MCF 10A (cell line): Measurements from ENCODE around the gene NPS. TPM values are rescaled to one million over a fixed set of nuclear protein-coding genes. Genes with fewer than 3 reads are reported as not detected.

Experiments
- BruUV-seq: library from RNA; stranded (reverse); fragments of 400-500 nt; replicated peaks from 2 replicates; lab custom pipeline; 2021; lab: Mats Ljungman, UMichigan
- CTCF ChIA-PET: fragments of 300-600 bp; sonication (Branson Sonifier 250); formaldehyde crosslinking; extraction: SDS; loops from one replicate; lab custom pipeline; 2021; ENCODE audit warnings: antibody characterized with exemption, inconsistent platforms; lab: Yijun Ruan, JAX
- POLR2A ChIA-PET: fragments of 300-600, 350-650 bp; sonication (Branson Sonifier 250); formaldehyde crosslinking; extraction: SDS; loops from one replicate; lab custom pipeline; 2020; ENCODE audit warnings: antibody characterized with exemption, inconsistent platforms; lab: Yijun Ruan, JAX
- DNase-seq: peaks from one replicate; pipeline ENCODE4 v3.0.0-alpha.2; 2018; ENCODE audit not compliant: unreplicated experiment
- H3K27ac Mint-ChIP-seq: one replicate; pipeline ENCODE4 v1.8.0; 2022; ENCODE audit warnings: mild to moderate bottlenecking, low read depth, mixed read lengths; ENCODE audit not compliant: unreplicated experiment
- H3K27me3 Mint-ChIP-seq: one replicate; pipeline ENCODE4 v1.8.0; 2022; ENCODE audit warnings: mixed read lengths; ENCODE audit not compliant: insufficient read depth, unreplicated experiment
- H3K36me3 Mint-ChIP-seq: one replicate; pipeline ENCODE4 v1.8.0; 2022; ENCODE audit warnings: mild to moderate bottlenecking, moderate library complexity, mixed read lengths; ENCODE audit not compliant: insufficient read depth, unreplicated experiment
- H3K4me1 Mint-ChIP-seq: one replicate; pipeline ENCODE4 v1.8.0; 2022; ENCODE audit warnings: mixed read lengths; ENCODE audit not compliant: insufficient read depth, unreplicated experiment
- H3K4me3 Mint-ChIP-seq: one replicate; pipeline ENCODE4 v1.8.0; 2022; ENCODE audit warnings: mild to moderate bottlenecking, moderate library complexity, mixed read lengths; ENCODE audit not compliant: unreplicated experiment
- H3K9me3 Mint-ChIP-seq: one replicate; pipeline ENCODE4 v1.8.0; 2022; ENCODE audit warnings: mixed read lengths; ENCODE audit not compliant: unreplicated experiment
- intact Hi-C: fragments of 100-400 bp; cut with micrococcal nuclease; formaldehyde crosslinking; loops from 2 replicates; pipeline ENCODE4 v1.14.1; 2022
- total RNA-seq: library from RNA; stranded (reverse); gene quantifications from 2 replicates; pipeline ENCODE4 v1.2.3, GENCODE V29; 2022
- TF ChIP-seq, protein P1 (sequence below): fragments of 200-600 bp; IDR thresholded peaks from one replicate; pipeline ENCODE4 v1.8.0; 2022; ENCODE audit warnings: antibody characterized with exemption, mild to moderate bottlenecking; ENCODE audit not compliant: unreplicated experiment

Gene NPS
- total RNA-seq, 1 experiment from 2014 or later, result not detected

DNA sequence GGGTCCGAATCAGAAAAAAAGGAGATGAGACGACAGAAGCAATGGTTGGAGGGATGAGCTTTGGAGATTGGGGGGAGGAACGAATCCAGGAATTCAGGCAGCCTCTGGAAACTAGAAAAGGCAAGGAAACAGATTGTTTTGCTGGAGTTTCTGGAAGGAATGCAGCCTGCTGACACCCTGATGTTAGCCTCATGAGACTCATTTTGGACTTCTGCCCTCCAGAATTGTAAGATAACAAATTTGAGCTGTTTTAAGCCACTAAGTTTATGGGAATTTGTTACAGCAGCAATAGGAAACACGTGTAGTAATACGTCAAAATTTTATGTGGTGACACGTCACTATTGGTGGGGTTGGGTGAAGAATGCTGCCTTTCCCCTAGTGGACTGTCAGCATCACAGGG lies 25.6 kb upstream of the NPS start:
- intact Hi-C loops, result no loop called here
- no peak overlapping the region for H3K27ac Mint-ChIP-seq
- no peak overlapping the region for H3K4me3 Mint-ChIP-seq
- H3K27me3 Mint-ChIP-seq, result peaks cover 18% of the 10 kb centered on the region
- BruUV-seq, result no TSS peak
- no peak for DNase-seq
- CTCF ChIA-PET, result no interaction called here
- TF ChIP-seq, protein P1, sequence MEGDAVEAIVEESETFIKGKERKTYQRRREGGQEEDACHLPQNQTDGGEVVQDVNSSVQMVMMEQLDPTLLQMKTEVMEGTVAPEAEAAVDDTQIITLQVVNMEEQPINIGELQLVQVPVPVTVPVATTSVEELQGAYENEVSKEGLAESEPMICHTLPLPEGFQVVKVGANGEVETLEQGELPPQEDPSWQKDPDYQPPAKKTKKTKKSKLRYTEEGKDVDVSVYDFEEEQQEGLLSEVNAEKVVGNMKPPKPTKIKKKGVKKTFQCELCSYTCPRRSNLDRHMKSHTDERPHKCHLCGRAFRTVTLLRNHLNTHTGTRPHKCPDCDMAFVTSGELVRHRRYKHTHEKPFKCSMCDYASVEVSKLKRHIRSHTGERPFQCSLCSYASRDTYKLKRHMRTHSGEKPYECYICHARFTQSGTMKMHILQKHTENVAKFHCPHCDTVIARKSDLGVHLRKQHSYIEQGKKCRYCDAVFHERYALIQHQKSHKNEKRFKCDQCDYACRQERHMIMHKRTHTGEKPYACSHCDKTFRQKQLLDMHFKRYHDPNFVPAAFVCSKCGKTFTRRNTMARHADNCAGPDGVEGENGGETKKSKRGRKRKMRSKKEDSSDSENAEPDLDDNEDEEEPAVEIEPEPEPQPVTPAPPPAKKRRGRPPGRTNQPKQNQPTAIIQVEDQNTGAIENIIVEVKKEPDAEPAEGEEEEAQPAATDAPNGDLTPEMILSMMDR, result no peak
- H3K9me3 Mint-ChIP-seq, result peaks cover 8% of the 10 kb centered on the region
- POLR2A ChIA-PET, result interaction anchor here (0.6 kb wide), 1 partner anchor 1698 kb away, joined by 3 read pairs; no protein-coding TSS in a partner anchor
- H3K4me1 Mint-ChIP-seq, result no peaks in the 10 kb centered on the region
- no peaks in the 10 kb centered on the region for H3K36me3 Mint-ChIP-seq

DNA sequence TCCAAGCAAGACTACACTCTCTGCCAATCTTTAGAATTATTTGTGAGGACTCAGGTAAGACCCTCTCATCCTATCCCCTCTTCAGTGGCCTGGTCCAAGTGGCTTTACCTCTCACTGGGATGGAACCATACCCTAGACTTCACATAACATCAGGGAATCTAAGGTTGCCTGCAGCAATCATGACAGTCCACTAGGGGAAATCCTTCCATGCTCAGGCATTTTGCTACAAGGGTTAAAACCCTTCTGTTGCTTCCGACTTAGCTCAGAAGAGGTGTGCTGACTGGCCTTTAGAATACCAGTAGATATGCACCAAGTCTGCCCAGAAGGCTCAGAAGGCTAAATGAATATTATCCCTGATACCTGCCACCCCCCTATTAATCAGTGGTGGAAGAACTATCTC lies 24.9 kb upstream of the NPS start:
- no TSS peak for BruUV-seq
- no peaks in the 10 kb centered on the region for H3K36me3 Mint-ChIP-seq

DNA sequence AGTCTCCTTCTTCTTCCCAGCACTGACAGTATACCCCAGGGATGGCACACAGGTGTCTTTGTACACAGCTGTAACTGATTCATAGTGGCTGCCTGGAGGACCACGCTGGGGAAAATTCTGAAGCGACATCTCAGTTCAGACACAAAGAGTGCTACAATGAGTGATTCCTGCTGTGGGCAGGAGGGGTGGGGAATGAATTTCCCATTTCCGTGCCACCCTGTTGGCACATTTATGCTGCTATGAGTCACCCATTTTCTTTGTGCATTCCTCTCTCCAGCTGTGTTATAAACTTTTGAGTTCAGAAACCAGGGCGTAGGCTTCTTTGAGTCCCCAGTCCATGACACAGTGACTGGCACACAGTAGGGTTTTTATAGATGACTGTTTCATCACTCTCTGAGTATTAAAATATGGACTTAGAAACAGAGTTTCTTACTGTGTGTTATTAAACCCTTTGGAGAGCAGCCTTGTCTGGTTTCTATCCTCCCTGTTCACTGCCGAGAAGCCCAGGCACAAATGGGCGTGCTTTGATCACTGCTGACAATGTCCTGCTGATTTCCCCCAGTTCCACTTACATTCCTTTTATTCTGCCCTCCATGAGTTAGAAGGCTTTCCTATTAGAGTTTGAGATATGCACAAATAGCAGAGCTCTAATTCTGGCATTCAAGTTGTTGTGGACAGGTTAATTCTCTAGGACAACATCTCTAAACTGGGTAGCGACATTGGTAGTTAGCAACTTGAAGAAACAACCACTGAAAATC lies 24.0 kb upstream of the NPS start:
- ChIA-PET POLR2A (no interaction called here), CTCF (no interaction called here)
- peaks cover 13% of the 10 kb centered on the region for H3K27me3 Mint-ChIP-seq
- H3K36me3 Mint-ChIP-seq, result no peaks in the 10 kb centered on the region
- TF ChIP-seq, protein P1, result no peak
- peaks cover 2% of the 10 kb centered on the region for H3K9me3 Mint-ChIP-seq
- intact Hi-C loops, result no loop called here
- no TSS peak for BruUV-seq
- H3K27ac Mint-ChIP-seq, result no peak overlapping the region
- DNase-seq, result peak; percentile 53
- H3K4me3 Mint-ChIP-seq, result no peak overlapping the region
- no peaks in the 10 kb centered on the region for H3K4me1 Mint-ChIP-seq

More for the DNA sequence above, 24.9 kb upstream of the NPS start:
- ChIA-PET POLR2A (no interaction called here), CTCF (no interaction called here)
- TF ChIP-seq, protein P1, result no peak
- intact Hi-C loops, result no loop called here
- H3K27me3 Mint-ChIP-seq, result peaks cover 13% of the 10 kb centered on the region
- H3K9me3 Mint-ChIP-seq, result peaks cover 8% of the 10 kb centered on the region
- no peak overlapping the region for H3K27ac Mint-ChIP-seq
- H3K4me3 Mint-ChIP-seq, result no peak overlapping the region
- no peak for DNase-seq
- no peaks in the 10 kb centered on the region for H3K4me1 Mint-ChIP-seq

DNA sequence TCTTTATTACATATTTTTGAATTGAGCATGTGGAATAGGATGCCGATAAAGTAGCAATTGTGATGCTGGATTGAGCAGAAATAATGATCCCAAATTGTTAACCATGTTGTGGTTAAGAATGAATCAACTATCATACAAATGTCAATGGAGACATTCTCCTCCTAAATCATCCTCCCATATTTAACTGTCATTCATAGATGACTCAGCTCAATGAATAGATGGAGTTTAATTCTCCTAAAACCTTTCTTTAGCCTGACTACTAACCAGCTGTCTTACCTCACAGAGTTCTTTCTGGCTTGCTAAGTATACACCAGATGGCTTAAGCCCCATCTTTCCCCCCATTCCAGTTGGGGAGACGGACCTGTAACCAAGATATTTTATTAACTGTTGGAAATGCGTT lies 23.4 kb upstream of the NPS start:
- CTCF ChIA-PET, result no interaction called here
- Mint-ChIP-seq H3K27me3 (peaks cover 13% of the 10 kb centered on the region), H3K27ac (no peak overlapping the region), H3K36me3 (no peaks in the 10 kb centered on the region), H3K9me3 (no peaks in the 10 kb centered on the region), H3K4me1 (no peaks in the 10 kb centered on the region), H3K4me3 (no peak overlapping the region)
- POLR2A ChIA-PET, result no interaction called here
- DNase-seq, result no peak
- intact Hi-C loops, result no loop called here
- no TSS peak for BruUV-seq
- TF ChIP-seq, protein P1, result no peak
